HCT116 (cell line): Measurements from ENCODE around the gene MTHFD1L. TPM values are rescaled to one million over a fixed set of nuclear protein-coding genes. Genes with fewer than 3 reads are reported as not detected.

ENCODE experiments used
- ATAC-seq: fragments of 200-7000 bp; cut with Tn5 transposase; 2 replicates; pipeline ENCODE4 v1.9.1; 2020; ENCODE audit warnings: mild to moderate bottlenecking, moderate library complexity
- BruUV-seq: library from RNA; stranded (reverse); fragments of 400-500 nt; replicated peaks from 2 replicates; lab custom pipeline; 2021; lab: Mats Ljungman, UMichigan
- CTCF ChIA-PET: fragments of 300-600 bp; sonication (Branson Sonifier 250); formaldehyde crosslinking; loops from one replicate; lab custom pipeline; 2021; ENCODE audit warnings: antibody characterized with exemption; lab: Charles Lee
- POLR2A ChIA-PET: fragments of 300-600, 350-600 bp; sonication (Branson Sonifier 250); formaldehyde crosslinking; loops from one replicate; lab custom pipeline; 2021; ENCODE audit warnings: antibody characterized with exemption; lab: Charles Lee
- RAD21 ChIA-PET, 2 experiments: fragments of 300-600 bp; sonication (Branson Sonifier 250); formaldehyde crosslinking; loops; one replicate each; lab custom pipeline; 2023; ENCODE audit warnings: low total read pairs in 2 of 2; ENCODE audit not compliant: uncharacterized antibody in 2 of 2, unreplicated experiment in 2 of 2, low non-redundant PET in 1 of 2; lab: Charles Lee
- DNase-seq: peaks from one replicate; pipeline ENCODE4 v3.0.0-alpha.2; 2010; ENCODE audit warnings: low read depth, low spot score
- H2AFZ ChIP-seq: fragments of 200-600 bp; shearing (Covaris generic), sonication (generic); 2 replicates; pipeline ENCODE4 v1.6.1; 2017; ENCODE audit warnings: low read depth, mixed run types, mixed read lengths, antibody characterized with exemption, low read length; ENCODE audit not compliant: poor library complexity, severe bottlenecking
- H3K27ac ChIP-seq: 2 replicates; pipeline ENCODE4 v1.5.1; 2012; ENCODE audit warnings: low read depth, low read length
- H3K27me3 ChIP-seq: fragments of 200-600 bp; sonication (generic); 2 replicates; pipeline ENCODE4 v1.6.1; 2016; ENCODE audit warnings: mixed run types, low read length, mixed read lengths; ENCODE audit not compliant: insufficient read depth
- H3K36me3 ChIP-seq, 2 experiments: fragments of 200-500 bp in 1 of 2; fragments of 200-600 bp in 1 of 2; sonication (Bioruptor generic) in 1 of 2; sonication (generic) in 1 of 2; 2 replicates each; pipeline versions ENCODE4 v1.5.1 to v1.6.1; 2014 to 2016; ENCODE audit warnings: low read length in 2 of 2, inconsistent platforms in 1 of 2, mixed read lengths in 1 of 2, mixed run types in 1 of 2; ENCODE audit not compliant: insufficient read depth in 2 of 2, control insufficient read depth in 1 of 2
- H3K4me1 ChIP-seq, 2 experiments: fragments of 200-600 bp in 1 of 2; sonication (generic) in 1 of 2; 2 replicates each; pipeline versions ENCODE4 v1.5.1 to v1.6.1; 2012 to 2017; ENCODE audit warnings: low read length in 2 of 2, inconsistent platforms in 1 of 2, mild to moderate bottlenecking in 1 of 2, mixed read lengths in 1 of 2, mixed run types in 1 of 2, moderate library complexity in 1 of 2; ENCODE audit not compliant: insufficient read depth in 2 of 2, control insufficient read depth in 1 of 2
- H3K4me2 ChIP-seq: fragments of 200-600 bp; sonication (generic); 2 replicates; pipeline ENCODE4 v1.6.1; 2017; ENCODE audit warnings: mixed run types, low read length, mixed read lengths
- H3K4me3 ChIP-seq, 2 experiments: fragments of 200-600 bp in 1 of 2; sonication (generic) in 1 of 2; replicated peaks in 1 of 2; 2 replicates each; pipeline ENCODE4 v1.5.1; 2011 to 2016; ENCODE audit warnings: low read length in 2 of 2, control low read depth in 1 of 2, low read depth in 1 of 2, mild to moderate bottlenecking in 1 of 2, mixed read lengths in 1 of 2, mixed run types in 1 of 2
- H3K79me2 ChIP-seq: fragments of 200-600 bp; sonication (generic); 2 replicates; pipeline ENCODE4 v1.6.1; 2017; ENCODE audit warnings: mild to moderate bottlenecking, mixed run types, low read length, moderate library complexity, mixed read lengths; ENCODE audit not compliant: insufficient read depth
- H3K9ac ChIP-seq: fragments of 200-600 bp; sonication (generic); 2 replicates; pipeline ENCODE4 v1.6.1; 2016; ENCODE audit warnings: low read length, mixed read lengths
- H3K9me2 ChIP-seq: fragments of 200-600 bp; sonication (generic), shearing (Covaris generic); 2 replicates; pipeline ENCODE4 v1.6.1; 2017; ENCODE audit warnings: mixed run types, mild to moderate bottlenecking, moderate library complexity; ENCODE audit not compliant: insufficient read depth
- H3K9me3 ChIP-seq, 2 experiments: fragments of 200-500 bp in 1 of 2; fragments of 200-600 bp in 1 of 2; sonication (Bioruptor generic) in 1 of 2; sonication (generic) in 1 of 2; 2 replicates each; pipeline ENCODE4 v1.6.1; 2014 to 2017; ENCODE audit warnings: low read length in 2 of 2, mixed read lengths in 2 of 2, inconsistent platforms in 1 of 2, low read depth in 1 of 2, mild to moderate bottlenecking in 1 of 2, mixed run types in 1 of 2, moderate library complexity in 1 of 2; ENCODE audit not compliant: control insufficient read depth in 1 of 2, insufficient read depth in 1 of 2
- H4K20me1 ChIP-seq: fragments of 200-600 bp; sonication (generic), shearing (Covaris generic); 2 replicates; pipeline ENCODE4 v1.6.1; 2017; ENCODE audit warnings: mixed run types, mild to moderate bottlenecking, moderate library complexity; ENCODE audit not compliant: insufficient read depth
- CBX3 ChIP-seq: IDR thresholded peaks from 2 replicates; pipeline ENCODE4 v1.6.1; 2012; ENCODE audit warnings: low read depth
- CEBPB ChIP-seq: IDR thresholded peaks from 2 replicates; pipeline ENCODE4 v1.6.1; 2012; ENCODE audit warnings: low read depth
- ELF1 ChIP-seq: IDR thresholded peaks from 2 replicates; pipeline ENCODE4 v1.6.1; 2012; ENCODE audit warnings: low read depth, borderline replicate concordance
- FOSL1 ChIP-seq: IDR thresholded peaks from 2 replicates; pipeline ENCODE4 v1.6.1; 2012; ENCODE audit warnings: low read depth
- POLR2AphosphoS5 ChIP-seq: IDR thresholded peaks from 2 replicates; pipeline ENCODE4 v1.6.1; 2011; ENCODE audit warnings: mild to moderate bottlenecking, low read depth, low read length, moderate library complexity
- RAD21 ChIP-seq: IDR thresholded peaks from 2 replicates; pipeline ENCODE4 v1.6.1; 2012; ENCODE audit warnings: low read depth, mild to moderate bottlenecking
- SIN3A ChIP-seq: IDR thresholded peaks from 2 replicates; pipeline ENCODE4 v1.6.1; 2012; ENCODE audit warnings: low read depth
- SP1 ChIP-seq: IDR thresholded peaks from 2 replicates; pipeline ENCODE4 v1.6.1; 2012; ENCODE audit warnings: low read depth
- intact Hi-C: fragments of 100-400 bp; cut with micrococcal nuclease; formaldehyde crosslinking; loops from 2 replicates; pipeline ENCODE4 v1.10.0; 2022
- total RNA-seq: library from RNA; stranded (reverse); gene quantifications from one replicate; pipeline ENCODE4 v1.2.1, GENCODE V29; 2021; ENCODE audit not compliant: unreplicated experiment
- TF ChIP-seq, protein P1 (sequence below): IDR thresholded peaks from 2 replicates; pipeline ENCODE4 v1.6.1; 2011; ENCODE audit warnings: mild to moderate bottlenecking, low read length, moderate library complexity; ENCODE audit not compliant: insufficient replicate concordance; ENCODE audit errors: extremely low read depth
- TF ChIP-seq, protein P2 (sequence below), 3 experiments: fragments of 200-600 bp in 1 of 3; sonication (generic) in 1 of 3; IDR thresholded peaks in 2 of 3; conservative IDR thresholded peaks in 1 of 3; 2 replicates each; pipeline ENCODE4 v1.5.1; 2012 to 2017; ENCODE audit warnings: low read depth in 2 of 3, low read length in 2 of 3, antibody characterized with exemption in 1 of 3, borderline replicate concordance in 1 of 3, control low read depth in 1 of 3, mild to moderate bottlenecking in 1 of 3, mixed read lengths in 1 of 3, mixed run types in 1 of 3, moderate library complexity in 1 of 3; ENCODE audit not compliant: insufficient read depth in 1 of 3
- TF ChIP-seq, protein P3 (sequence below): IDR thresholded peaks from 2 replicates; pipeline ENCODE4 v1.6.1; 2012
- TF ChIP-seq, protein P4 (sequence below): IDR thresholded peaks from 2 replicates; pipeline ENCODE4 v1.6.1; 2012; ENCODE audit warnings: low read depth
- TF ChIP-seq, protein P5 (sequence below): IDR thresholded peaks from 2 replicates; pipeline ENCODE4 v1.6.1; 2012

Gene MTHFD1L
- total RNA-seq, 1 experiment from 2014 or later: 127 TPM

DNA sequence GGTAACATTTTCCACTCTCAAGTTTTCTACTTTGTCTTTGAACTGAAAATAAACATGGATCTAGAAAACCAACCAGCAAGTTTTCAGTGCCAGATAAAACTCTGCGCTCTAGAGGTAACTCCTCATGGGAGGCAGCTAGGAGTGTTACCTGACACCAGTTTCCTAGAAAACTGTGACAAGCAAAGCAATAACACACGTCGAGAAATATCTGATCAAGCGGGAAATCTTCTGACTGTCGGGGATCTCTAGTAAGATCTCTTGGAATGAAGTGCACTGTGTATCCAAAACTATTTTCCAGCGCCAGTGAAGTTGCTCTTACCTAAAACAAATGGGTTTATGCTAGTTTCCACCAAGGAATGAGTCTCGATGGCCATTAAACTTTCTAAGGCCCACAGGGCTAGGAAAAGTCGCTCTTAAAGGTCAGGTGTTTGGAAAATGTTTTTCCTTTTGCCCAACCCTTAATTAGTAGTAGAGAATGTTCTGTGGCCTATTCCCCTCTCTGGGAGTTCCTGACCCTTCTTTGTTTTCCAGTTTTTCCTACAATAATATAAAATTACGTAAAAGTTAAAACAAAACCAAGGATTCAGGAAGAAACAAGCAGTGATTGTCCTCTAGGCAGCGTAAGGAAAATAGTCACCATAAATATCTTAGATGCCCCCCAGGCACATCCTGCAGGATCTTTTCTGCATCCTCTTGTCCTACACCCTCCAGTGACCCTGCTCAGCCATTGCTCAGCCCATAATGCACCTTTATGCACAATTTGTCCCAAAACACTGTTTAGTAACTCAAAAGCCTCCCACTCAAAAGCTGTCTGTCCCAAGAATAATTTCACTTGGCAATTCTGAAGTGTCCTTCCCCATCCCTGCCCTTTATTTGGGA, 236.6 kb downstream of the MTHFD1L start (continued):
- TF ChIP-seq, protein P1, sequence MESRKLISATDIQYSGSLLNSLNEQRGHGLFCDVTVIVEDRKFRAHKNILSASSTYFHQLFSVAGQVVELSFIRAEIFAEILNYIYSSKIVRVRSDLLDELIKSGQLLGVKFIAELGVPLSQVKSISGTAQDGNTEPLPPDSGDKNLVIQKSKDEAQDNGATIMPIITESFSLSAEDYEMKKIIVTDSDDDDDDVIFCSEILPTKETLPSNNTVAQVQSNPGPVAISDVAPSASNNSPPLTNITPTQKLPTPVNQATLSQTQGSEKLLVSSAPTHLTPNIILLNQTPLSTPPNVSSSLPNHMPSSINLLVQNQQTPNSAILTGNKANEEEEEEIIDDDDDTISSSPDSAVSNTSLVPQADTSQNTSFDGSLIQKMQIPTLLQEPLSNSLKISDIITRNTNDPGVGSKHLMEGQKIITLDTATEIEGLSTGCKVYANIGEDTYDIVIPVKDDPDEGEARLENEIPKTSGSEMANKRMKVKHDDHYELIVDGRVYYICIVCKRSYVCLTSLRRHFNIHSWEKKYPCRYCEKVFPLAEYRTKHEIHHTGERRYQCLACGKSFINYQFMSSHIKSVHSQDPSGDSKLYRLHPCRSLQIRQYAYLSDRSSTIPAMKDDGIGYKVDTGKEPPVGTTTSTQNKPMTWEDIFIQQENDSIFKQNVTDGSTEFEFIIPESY: no peak
- TF ChIP-seq CBX3 (no peak), SP1 (no peak), POLR2AphosphoS5 (no peak), CEBPB (no peak)
- TF ChIP-seq, protein P2, sequence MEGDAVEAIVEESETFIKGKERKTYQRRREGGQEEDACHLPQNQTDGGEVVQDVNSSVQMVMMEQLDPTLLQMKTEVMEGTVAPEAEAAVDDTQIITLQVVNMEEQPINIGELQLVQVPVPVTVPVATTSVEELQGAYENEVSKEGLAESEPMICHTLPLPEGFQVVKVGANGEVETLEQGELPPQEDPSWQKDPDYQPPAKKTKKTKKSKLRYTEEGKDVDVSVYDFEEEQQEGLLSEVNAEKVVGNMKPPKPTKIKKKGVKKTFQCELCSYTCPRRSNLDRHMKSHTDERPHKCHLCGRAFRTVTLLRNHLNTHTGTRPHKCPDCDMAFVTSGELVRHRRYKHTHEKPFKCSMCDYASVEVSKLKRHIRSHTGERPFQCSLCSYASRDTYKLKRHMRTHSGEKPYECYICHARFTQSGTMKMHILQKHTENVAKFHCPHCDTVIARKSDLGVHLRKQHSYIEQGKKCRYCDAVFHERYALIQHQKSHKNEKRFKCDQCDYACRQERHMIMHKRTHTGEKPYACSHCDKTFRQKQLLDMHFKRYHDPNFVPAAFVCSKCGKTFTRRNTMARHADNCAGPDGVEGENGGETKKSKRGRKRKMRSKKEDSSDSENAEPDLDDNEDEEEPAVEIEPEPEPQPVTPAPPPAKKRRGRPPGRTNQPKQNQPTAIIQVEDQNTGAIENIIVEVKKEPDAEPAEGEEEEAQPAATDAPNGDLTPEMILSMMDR (IDR thresholded peaks at IDR 0.05 in 2 of 3, conservative IDR thresholded peaks at IDR 0.05 in 1 of 3; ENCODE audit: borderline replicate concordance in 1 of 3, insufficient read depth in 1 of 3, low read depth in 2 of 3, low read length in 2 of 3): no peak
- TF ChIP-seq, protein P3, sequence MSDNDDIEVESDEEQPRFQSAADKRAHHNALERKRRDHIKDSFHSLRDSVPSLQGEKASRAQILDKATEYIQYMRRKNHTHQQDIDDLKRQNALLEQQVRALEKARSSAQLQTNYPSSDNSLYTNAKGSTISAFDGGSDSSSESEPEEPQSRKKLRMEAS: no peak
- TF ChIP-seq, all 23 proteins: peak for 0

DNA sequence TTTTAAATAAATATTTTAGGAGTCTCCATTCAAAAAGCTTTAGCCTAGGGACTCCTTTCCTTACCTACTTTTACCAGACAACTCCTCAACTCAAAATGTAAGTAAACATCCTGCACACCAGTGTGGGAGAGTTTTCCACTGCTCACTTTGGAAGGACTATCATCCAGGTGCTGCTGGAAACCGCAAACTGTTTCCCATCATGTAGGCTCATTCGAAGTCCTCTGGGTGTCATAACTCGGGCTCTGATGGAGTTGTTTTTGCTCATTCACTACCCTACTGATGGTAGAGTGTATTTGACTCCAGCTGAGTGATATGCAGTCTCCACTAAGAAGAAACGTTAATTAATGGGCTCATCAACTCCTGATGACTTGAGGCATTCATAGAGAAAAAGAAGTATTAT, 237.8 kb downstream of the MTHFD1L start:
- Histone ChIP-seq H3K4me2 (no peak overlapping the region), H3K27ac (no peak overlapping the region), H3K36me3 (peaks cover 0 to 3% of the 10 kb centered on the region in 2 experiments; a peak in 1 of 4 replicates), H3K4me3 (no peak overlapping the region), H3K9ac (no peak overlapping the region), H2AFZ (no peak overlapping the region), H3K4me1 (peaks cover 3 to 28% of the 10 kb centered on the region in 2 experiments; a peak in 3 of 4 replicates), H3K9me3 (no peaks in the 10 kb centered on the region), H4K20me1 (no peaks in the 10 kb centered on the region), H3K27me3 (no peaks in the 10 kb centered on the region), H3K79me2 (no peaks in the 10 kb centered on the region), H3K9me2 (no peaks in the 10 kb centered on the region)
- TF ChIP-seq RAD21 (no peak), SIN3A (no peak), ELF1 (no peak), POLR2AphosphoS5 (no peak), FOSL1 (no peak)
- TF ChIP-seq, protein P4, sequence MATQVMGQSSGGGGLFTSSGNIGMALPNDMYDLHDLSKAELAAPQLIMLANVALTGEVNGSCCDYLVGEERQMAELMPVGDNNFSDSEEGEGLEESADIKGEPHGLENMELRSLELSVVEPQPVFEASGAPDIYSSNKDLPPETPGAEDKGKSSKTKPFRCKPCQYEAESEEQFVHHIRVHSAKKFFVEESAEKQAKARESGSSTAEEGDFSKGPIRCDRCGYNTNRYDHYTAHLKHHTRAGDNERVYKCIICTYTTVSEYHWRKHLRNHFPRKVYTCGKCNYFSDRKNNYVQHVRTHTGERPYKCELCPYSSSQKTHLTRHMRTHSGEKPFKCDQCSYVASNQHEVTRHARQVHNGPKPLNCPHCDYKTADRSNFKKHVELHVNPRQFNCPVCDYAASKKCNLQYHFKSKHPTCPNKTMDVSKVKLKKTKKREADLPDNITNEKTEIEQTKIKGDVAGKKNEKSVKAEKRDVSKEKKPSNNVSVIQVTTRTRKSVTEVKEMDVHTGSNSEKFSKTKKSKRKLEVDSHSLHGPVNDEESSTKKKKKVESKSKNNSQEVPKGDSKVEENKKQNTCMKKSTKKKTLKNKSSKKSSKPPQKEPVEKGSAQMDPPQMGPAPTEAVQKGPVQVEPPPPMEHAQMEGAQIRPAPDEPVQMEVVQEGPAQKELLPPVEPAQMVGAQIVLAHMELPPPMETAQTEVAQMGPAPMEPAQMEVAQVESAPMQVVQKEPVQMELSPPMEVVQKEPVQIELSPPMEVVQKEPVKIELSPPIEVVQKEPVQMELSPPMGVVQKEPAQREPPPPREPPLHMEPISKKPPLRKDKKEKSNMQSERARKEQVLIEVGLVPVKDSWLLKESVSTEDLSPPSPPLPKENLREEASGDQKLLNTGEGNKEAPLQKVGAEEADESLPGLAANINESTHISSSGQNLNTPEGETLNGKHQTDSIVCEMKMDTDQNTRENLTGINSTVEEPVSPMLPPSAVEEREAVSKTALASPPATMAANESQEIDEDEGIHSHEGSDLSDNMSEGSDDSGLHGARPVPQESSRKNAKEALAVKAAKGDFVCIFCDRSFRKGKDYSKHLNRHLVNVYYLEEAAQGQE: no peak
- TF ChIP-seq, protein P5, sequence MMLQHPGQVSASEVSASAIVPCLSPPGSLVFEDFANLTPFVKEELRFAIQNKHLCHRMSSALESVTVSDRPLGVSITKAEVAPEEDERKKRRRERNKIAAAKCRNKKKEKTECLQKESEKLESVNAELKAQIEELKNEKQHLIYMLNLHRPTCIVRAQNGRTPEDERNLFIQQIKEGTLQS: no peak
- no peak for ATAC-seq
- no TSS peak for BruUV-seq
- ChIA-PET CTCF (no interaction called here), RAD21 (no interaction called here), POLR2A (no interaction called here)
- intact Hi-C loops: no loop called here
- no peak for DNase-seq
